Neuronal stem cell (in vitro differentiated cells): ENCODE measurements around the gene TTF1.

Experiments used
- DNase-seq: peaks from one replicate; pipeline ENCODE4 v3.0.0-alpha.2; 2013; ENCODE audit warnings: low spot score
- H2AFZ ChIP-seq: one replicate; pipeline ENCODE4 v1.6.1; 2013; ENCODE audit warnings: mild to moderate bottlenecking, low read length, inconsistent platforms
- H2AK5ac ChIP-seq: 2 replicates; pipeline ENCODE4 v1.6.1; 2013; ENCODE audit warnings: low read depth, mild to moderate bottlenecking, inconsistent platforms, low read length, moderate library complexity, mixed read lengths
- H2BK120ac ChIP-seq: 2 replicates; pipeline ENCODE4 v1.6.1; 2013; ENCODE audit warnings: low read depth, mild to moderate bottlenecking, inconsistent platforms, low read length, moderate library complexity, mixed read lengths
- H2BK12ac ChIP-seq: one replicate; pipeline ENCODE4 v1.6.1; 2013; ENCODE audit warnings: low read length, inconsistent platforms
- H2BK15ac ChIP-seq: 2 replicates; pipeline ENCODE4 v1.6.1; 2013; ENCODE audit warnings: mild to moderate bottlenecking, low read length, inconsistent platforms, mixed read lengths
- H2BK5ac ChIP-seq: one replicate; pipeline ENCODE4 v1.6.1; 2013; ENCODE audit warnings: inconsistent platforms, mild to moderate bottlenecking, low read length, moderate library complexity
- H3K14ac ChIP-seq: one replicate; pipeline ENCODE4 v1.6.1; 2013; ENCODE audit warnings: low read length, inconsistent platforms
- H3K18ac ChIP-seq: 2 replicates; pipeline ENCODE4 v1.6.1; 2013; ENCODE audit warnings: low read length, inconsistent platforms
- H3K23ac ChIP-seq: 2 replicates; pipeline ENCODE4 v1.6.1; 2013; ENCODE audit warnings: low read depth, mild to moderate bottlenecking, mixed read lengths, low read length, inconsistent platforms; ENCODE audit not compliant: poor library complexity
- H3K27ac ChIP-seq: replicated peaks from 3 replicates; pipeline ENCODE4 v1.5.1; 2013; ENCODE audit warnings: low read length, inconsistent platforms
- H3K27me3 ChIP-seq, 3 experiments: 2 replicates each; pipeline ENCODE4 v1.6.1; 2013; ENCODE audit warnings: low read length in 3 of 3, mild to moderate bottlenecking in 2 of 3, inconsistent platforms in 1 of 3, low read depth in 1 of 3, mixed read lengths in 1 of 3, moderate library complexity in 1 of 3; ENCODE audit not compliant: control insufficient read depth in 3 of 3, insufficient read depth in 3 of 3
- H3K36me3 ChIP-seq, 2 donors: replicated peaks in 1 of 2; 2 replicates each; pipeline ENCODE4 v1.6.1; 2013; ENCODE audit warnings: low read length in 2 of 2; ENCODE audit not compliant: control insufficient read depth in 2 of 2, insufficient read depth in 2 of 2
- H3K4ac ChIP-seq: 2 replicates; pipeline ENCODE4 v1.6.1; 2013; ENCODE audit warnings: inconsistent platforms, mild to moderate bottlenecking, low read length, moderate library complexity
- H3K4me1 ChIP-seq, 2 donors: 1 replicate in 1 of 2; 2 replicates in 1 of 2; pipeline ENCODE4 v1.6.1; 2013; ENCODE audit warnings: low read length in 2 of 2, low read depth in 1 of 2; ENCODE audit not compliant: control insufficient read depth in 2 of 2, insufficient read depth in 1 of 2
- H3K4me2 ChIP-seq: one replicate; pipeline ENCODE4 v1.6.1; 2013; ENCODE audit warnings: mild to moderate bottlenecking, low read length, inconsistent platforms; ENCODE audit not compliant: insufficient read depth, poor library complexity, severe bottlenecking
- H3K4me3 ChIP-seq, 2 donors: 2 replicates each; pipeline ENCODE4 v1.5.1; 2013; ENCODE audit warnings: low read length in 2 of 2, mild to moderate bottlenecking in 2 of 2, inconsistent platforms in 1 of 2, moderate library complexity in 1 of 2
- H3K79me1 ChIP-seq: one replicate; pipeline ENCODE4 v1.6.1; 2013; ENCODE audit warnings: low read depth, mild to moderate bottlenecking, inconsistent platforms, low read length, moderate library complexity
- H3K9ac ChIP-seq: one replicate; pipeline ENCODE4 v1.6.1; 2013; ENCODE audit warnings: mild to moderate bottlenecking, low read depth, low read length, inconsistent platforms; ENCODE audit not compliant: poor library complexity
- H3K9me3 ChIP-seq, 2 donors: replicated peaks in 1 of 2; 2 replicates each; pipeline versions ENCODE3 to v1.6.1; 2013; ENCODE audit warnings: low read length in 2 of 2, mild to moderate bottlenecking in 2 of 2, inconsistent platforms in 1 of 2, low read depth in 1 of 2, mixed read lengths in 1 of 2, moderate library complexity in 1 of 2; ENCODE audit not compliant: control insufficient read depth in 2 of 2, insufficient read depth in 1 of 2
- H4K8ac ChIP-seq: one replicate; pipeline ENCODE4 v1.6.1; 2013; ENCODE audit warnings: low read depth, mild to moderate bottlenecking, inconsistent platforms, low read length, moderate library complexity
- H4K91ac ChIP-seq: one replicate; pipeline ENCODE4 v1.6.1; 2013; ENCODE audit warnings: low read length, low read depth, mild to moderate bottlenecking, inconsistent platforms; ENCODE audit not compliant: poor library complexity
- WGBS, 2 donors: extraction: QIAGEN DNeasy Blood & Tissue Kit; methylation state at CpG; one replicate each; pipeline ENCODE4 v1.1.7; 2013; ENCODE audit warnings: missing lambda C conversion rate in 2 of 2, mixed read lengths in 1 of 2; ENCODE audit not compliant: insufficient read length in 2 of 2, insufficient replicate concordance in 1 of 2; ENCODE audit errors: extremely low coverage in 2 of 2; 5-methylcytosine and 5-hydroxymethylcytosine counted together

The TTF1 gene

DNA sequence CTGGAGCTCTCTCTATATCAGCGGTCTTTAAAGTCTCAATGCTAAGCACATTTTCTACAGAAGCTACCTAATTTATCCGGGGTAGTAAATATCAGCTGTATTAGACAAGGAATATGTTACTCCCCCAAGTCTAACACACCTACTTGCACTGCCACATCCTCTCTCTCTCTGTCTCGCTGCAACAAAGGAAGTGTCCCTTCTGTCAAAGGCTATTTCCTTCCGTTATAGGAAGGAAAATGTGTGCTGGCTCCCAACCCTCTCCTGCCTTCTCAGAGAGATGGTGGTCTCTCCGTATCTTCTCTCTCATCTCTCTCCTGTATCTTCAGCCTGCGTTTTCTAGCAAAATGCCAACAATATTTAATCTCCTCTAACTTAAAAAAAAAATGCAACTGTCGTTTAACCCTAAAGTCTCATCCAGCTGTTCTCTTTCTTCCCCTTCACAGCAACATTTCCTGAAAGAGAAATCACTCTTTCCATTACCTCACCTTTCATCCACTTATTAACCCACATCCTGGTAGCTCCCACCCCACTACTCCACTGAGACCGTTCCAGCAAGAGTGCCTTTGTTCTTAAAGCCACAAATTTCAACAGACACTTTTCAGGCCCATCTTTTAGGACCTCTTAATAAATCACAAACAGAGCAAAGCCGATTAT lies 2.3 kb downstream of the TTF1 start:
- no peak overlapping the region for H2AFZ ChIP-seq
- H4K8ac ChIP-seq = no peak overlapping the region
- no peak for DNase-seq
- WGBS, 2 donors = no CpG with 5 or more reads among the region's 9 CpGs
- H2BK15ac ChIP-seq = no peak overlapping the region
- no peak overlapping the region for H3K4me3 ChIP-seq
- no peak overlapping the region for H3K27ac ChIP-seq
- no peak overlapping the region for H3K4ac ChIP-seq
- H2AK5ac ChIP-seq = no peak overlapping the region
- H2BK12ac ChIP-seq = no peak overlapping the region
- H3K18ac ChIP-seq = no peak overlapping the region
- H3K4me1 ChIP-seq = peaks cover 6 to 11% of the 10 kb centered on the region in 2 donors
- no peaks in the 10 kb centered on the region for H3K9me3 ChIP-seq
- no peak overlapping the region for H2BK5ac ChIP-seq
- peaks cover 0 to 16% (median 3%) of the 10 kb centered on the region in 3 experiments for H3K27me3 ChIP-seq
- no peak overlapping the region for H4K91ac ChIP-seq
- H3K4me2 ChIP-seq = no peak overlapping the region
- no peak overlapping the region for H2BK120ac ChIP-seq
- no peak overlapping the region for H3K14ac ChIP-seq
- H3K79me1 ChIP-seq = peaks cover 5% of the 10 kb centered on the region
- H3K36me3 ChIP-seq = peaks cover 19 to 48% of the 10 kb centered on the region in 2 donors
- H3K9ac ChIP-seq = no peak overlapping the region
- H3K23ac ChIP-seq = no peak overlapping the region

GRCh38 chr9:132401824-132402223 lies 4.8 kb downstream of the TTF1 start:
- Histone ChIP-seq H3K36me3 (peaks cover 34 to 71% of the 10 kb centered on the region in 2 donors), H3K9ac (no peak overlapping the region), H2BK15ac (no peak overlapping the region), H3K4me3 (no peak overlapping the region), H3K4me2 (no peak overlapping the region), H3K23ac (no peak overlapping the region), H4K8ac (no peak overlapping the region), H3K4ac (no peak overlapping the region), H2AFZ (no peak overlapping the region), H3K79me1 (peaks cover 5% of the 10 kb centered on the region), H2BK12ac (no peak overlapping the region), H2BK5ac (no peak overlapping the region), H2AK5ac (no peak overlapping the region), H3K27me3 (no peaks in the 10 kb centered on the region), H3K14ac (no peak overlapping the region), H3K4me1 (peaks cover 5 to 7% of the 10 kb centered on the region in 2 donors), H2BK120ac (no peak overlapping the region), H3K9me3 (no peaks in the 10 kb centered on the region), H3K18ac (no peak overlapping the region), H4K91ac (no peak overlapping the region), H3K27ac (no peak overlapping the region)
- DNase-seq = no peak
- no CpG with 5 or more reads among the region's 4 CpGs for WGBS, 2 donors

GRCh38 chr9:132395560-132395959 lies 11.1 kb downstream of the TTF1 start:
- no peak overlapping the region for H2BK15ac ChIP-seq
- H3K4me3 ChIP-seq = no peak overlapping the region
- no peaks in the 10 kb centered on the region for H3K9me3 ChIP-seq
- no peaks in the 10 kb centered on the region for H3K27me3 ChIP-seq
- H3K9ac ChIP-seq = no peak overlapping the region
- H3K4ac ChIP-seq = no peak overlapping the region
- WGBS, 2 donors = no CpG with 5 or more reads among the region's 11 CpGs
- no peak overlapping the region for H3K4me2 ChIP-seq
- H3K14ac ChIP-seq = no peak overlapping the region
- H2BK5ac ChIP-seq = no peak overlapping the region
- H3K79me1 ChIP-seq = peaks cover 2% of the 10 kb centered on the region
- H2AK5ac ChIP-seq = no peak overlapping the region
- H3K18ac ChIP-seq = no peak overlapping the region
- no peak overlapping the region for H4K8ac ChIP-seq
- H3K27ac ChIP-seq = no peak overlapping the region
- DNase-seq = no peak
- H3K36me3 ChIP-seq = peaks cover 47 to 93% of the 10 kb centered on the region in 2 donors
- no peak overlapping the region for H2BK12ac ChIP-seq
- H2BK120ac ChIP-seq = no peak overlapping the region
- no peak overlapping the region for H4K91ac ChIP-seq
- H3K4me1 ChIP-seq = no peaks in the 10 kb centered on the region
- H3K23ac ChIP-seq = no peak overlapping the region
- H2AFZ ChIP-seq = no peak overlapping the region

- Histone ChIP-seq H2BK120ac (no peak overlapping the region), H2BK15ac (no peak overlapping the region), H3K9me3 (no peaks in the 10 kb centered on the region), H3K9ac (no peak overlapping the region), H3K79me1 (no peaks in the 10 kb centered on the region), H3K4me2 (no peak overlapping the region), H3K4me1 (no peaks in the 10 kb centered on the region), H3K36me3 (peaks cover 51 to 96% of the 10 kb centered on the region in 2 donors), H3K14ac (no peak overlapping the region), H2AFZ (no peak overlapping the region), H3K23ac (no peak overlapping the region), H2BK5ac (no peak overlapping the region), H2AK5ac (no peak overlapping the region), H3K4ac (no peak overlapping the region), H4K8ac (no peak overlapping the region), H3K27ac (no peak overlapping the region), H3K4me3 (no peak overlapping the region), H3K27me3 (no peaks in the 10 kb centered on the region), H2BK12ac (no peak overlapping the region), H3K18ac (no peak overlapping the region), H4K91ac (no peak overlapping the region)
- no peak for DNase-seq
- WGBS, 2 donors = no CpG with 5 or more reads among the region's 11 CpGs
Observed at GRCh38 chr9:132391449-132391848, 15.2 kb downstream of the TTF1 start.
